Measurements from ENCODE around the gene BDH1.

BDH1 gene

GRCh38 chr3:197465197-197465995 is 90.4 kb downstream of the BDH1 start:
- in situ Hi-C loops (cut with MboI; ENCODE audit: low sequenced_read_pairs) = no loop called here

GRCh38 chr3:197464794-197465193 is 91.0 kb downstream of the BDH1 start:
- in situ Hi-C loops (cut with MboI; ENCODE audit: low sequenced_read_pairs) = no loop called here

- in situ Hi-C loops (cut with MboI; ENCODE audit: low sequenced_read_pairs) = no loop called here
These were observed 92.5 kb downstream of the BDH1 start for GRCh38 chr3:197463279-197463678.

- in situ Hi-C loops (cut with MboI; ENCODE audit: low sequenced_read_pairs) = no loop called here
These were observed 93.0 kb downstream of the BDH1 start for GRCh38 chr3:197462808-197463207.

- in situ Hi-C loops (cut with MboI; ENCODE audit: low sequenced_read_pairs) = no loop called here
These were observed 95.1 kb downstream of the BDH1 start for GRCh38 chr3:197460639-197461038.

GRCh38 chr3:197460002-197460401 is 95.8 kb downstream of the BDH1 start:
- in situ Hi-C loops (cut with MboI; ENCODE audit: low sequenced_read_pairs) = no loop called here

Data from HL-60/S4 treated with phorbol 12-myristate 13-acetate at 8.2 ng/mL for 4 days and 3 days (cell line).